A549 (cell line): Measurements from ENCODE around the gene CAMTA1.

Experiments used
- HOXA7 ChIP-seq: fragments of 250-450 bp; sonication (Bioruptor Pico); IDR thresholded peaks from 2 replicates; pipeline ENCODE4 v1.5.0; 2020; ENCODE audit warnings: mild to moderate bottlenecking, moderate library complexity
- MAFK ChIP-seq: fragments of 450-650 bp; IDR thresholded peaks from 2 replicates; pipeline ENCODE4 v1.6.1; 2014; ENCODE audit not compliant: partially characterized antibody
- POLR2A ChIP-seq: IDR thresholded peaks from 2 replicates; pipeline ENCODE4 v1.6.1; 2012; ENCODE audit warnings: mild to moderate bottlenecking, low read length
- RFX5 ChIP-seq: fragments of 450-650 bp; IDR thresholded peaks from 2 replicates; pipeline ENCODE4 v1.7.1; 2014; ENCODE audit warnings: antibody characterized with exemption, mild to moderate bottlenecking, moderate library complexity
- TP53 ChIP-seq: fragments of 250-450 bp; sonication (Bioruptor Pico); IDR thresholded peaks from 2 replicates; pipeline ENCODE4 v1.5.0; 2021; ENCODE audit warnings: mild to moderate bottlenecking, moderate library complexity
- ZSCAN20 ChIP-seq: fragments of 250-450 bp; sonication (Bioruptor Pico); IDR thresholded peaks from 2 replicates; pipeline ENCODE4 v1.8.0; 2022; ENCODE audit warnings: mild to moderate bottlenecking, moderate library complexity
- TF ChIP-seq, protein P1 (sequence below): fragments of >200 bp; sonication (Bioruptor Twin); formaldehyde crosslinking; IDR thresholded peaks from 3 replicates; pipeline ENCODE4 v1.5.1; 2016
- TF ChIP-seq, protein P2 (sequence below): IDR thresholded peaks from 2 replicates; pipeline ENCODE4 v1.6.1; 2012
- TF ChIP-seq, protein P3 (sequence below): IDR thresholded peaks from 2 replicates; pipeline ENCODE4 v1.6.1; 2012

DNA sequence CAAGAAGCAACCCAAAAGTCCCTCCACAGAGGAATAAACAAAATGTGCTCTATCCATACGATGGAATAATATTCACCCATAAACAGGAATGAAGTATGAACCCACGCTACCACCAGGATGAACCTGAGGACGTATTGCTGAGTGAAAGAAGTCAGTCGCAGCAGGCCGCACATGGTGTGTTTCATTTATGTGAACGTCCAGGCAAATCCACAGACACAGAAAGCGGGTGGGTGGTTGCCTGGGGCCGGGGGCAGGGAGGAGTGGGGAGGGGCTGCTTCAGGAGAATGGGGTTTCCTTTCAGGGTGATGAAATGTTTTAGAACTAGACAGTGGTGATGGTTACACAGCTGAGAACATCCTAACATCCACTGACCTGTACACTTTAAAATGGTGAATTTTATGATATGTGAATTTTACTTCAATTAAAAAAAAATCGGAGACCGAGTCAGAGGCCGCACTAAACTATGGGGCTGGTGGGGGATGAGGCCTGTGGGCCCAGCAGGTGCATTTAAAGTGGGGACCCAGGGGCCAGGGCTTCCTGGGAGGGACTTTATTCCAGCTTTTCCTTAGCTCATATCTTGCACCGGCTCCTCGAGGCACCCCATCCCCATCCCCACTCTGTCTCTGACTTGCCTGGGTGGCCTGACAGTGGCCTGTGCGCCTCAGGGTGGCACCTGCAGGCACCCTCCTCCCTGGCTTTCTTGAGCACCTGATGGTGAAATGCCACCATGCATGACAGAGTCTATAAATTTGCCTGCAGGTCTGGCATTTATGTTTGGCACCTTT is 593.3 kb downstream of the CAMTA1 start:
- no peak for TF ChIP-seq HOXA7
- TF ChIP-seq, protein P1, sequence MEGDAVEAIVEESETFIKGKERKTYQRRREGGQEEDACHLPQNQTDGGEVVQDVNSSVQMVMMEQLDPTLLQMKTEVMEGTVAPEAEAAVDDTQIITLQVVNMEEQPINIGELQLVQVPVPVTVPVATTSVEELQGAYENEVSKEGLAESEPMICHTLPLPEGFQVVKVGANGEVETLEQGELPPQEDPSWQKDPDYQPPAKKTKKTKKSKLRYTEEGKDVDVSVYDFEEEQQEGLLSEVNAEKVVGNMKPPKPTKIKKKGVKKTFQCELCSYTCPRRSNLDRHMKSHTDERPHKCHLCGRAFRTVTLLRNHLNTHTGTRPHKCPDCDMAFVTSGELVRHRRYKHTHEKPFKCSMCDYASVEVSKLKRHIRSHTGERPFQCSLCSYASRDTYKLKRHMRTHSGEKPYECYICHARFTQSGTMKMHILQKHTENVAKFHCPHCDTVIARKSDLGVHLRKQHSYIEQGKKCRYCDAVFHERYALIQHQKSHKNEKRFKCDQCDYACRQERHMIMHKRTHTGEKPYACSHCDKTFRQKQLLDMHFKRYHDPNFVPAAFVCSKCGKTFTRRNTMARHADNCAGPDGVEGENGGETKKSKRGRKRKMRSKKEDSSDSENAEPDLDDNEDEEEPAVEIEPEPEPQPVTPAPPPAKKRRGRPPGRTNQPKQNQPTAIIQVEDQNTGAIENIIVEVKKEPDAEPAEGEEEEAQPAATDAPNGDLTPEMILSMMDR, result no peak
- TF ChIP-seq POLR2A, result no peak
- TF ChIP-seq RFX5, result no peak
- TF ChIP-seq ZSCAN20 (CRISPR knock-in tag), result no peak
- TF ChIP-seq, protein P2, sequence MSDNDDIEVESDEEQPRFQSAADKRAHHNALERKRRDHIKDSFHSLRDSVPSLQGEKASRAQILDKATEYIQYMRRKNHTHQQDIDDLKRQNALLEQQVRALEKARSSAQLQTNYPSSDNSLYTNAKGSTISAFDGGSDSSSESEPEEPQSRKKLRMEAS, result no peak
- TF ChIP-seq MAFK, result no peak
- TF ChIP-seq, protein P3, sequence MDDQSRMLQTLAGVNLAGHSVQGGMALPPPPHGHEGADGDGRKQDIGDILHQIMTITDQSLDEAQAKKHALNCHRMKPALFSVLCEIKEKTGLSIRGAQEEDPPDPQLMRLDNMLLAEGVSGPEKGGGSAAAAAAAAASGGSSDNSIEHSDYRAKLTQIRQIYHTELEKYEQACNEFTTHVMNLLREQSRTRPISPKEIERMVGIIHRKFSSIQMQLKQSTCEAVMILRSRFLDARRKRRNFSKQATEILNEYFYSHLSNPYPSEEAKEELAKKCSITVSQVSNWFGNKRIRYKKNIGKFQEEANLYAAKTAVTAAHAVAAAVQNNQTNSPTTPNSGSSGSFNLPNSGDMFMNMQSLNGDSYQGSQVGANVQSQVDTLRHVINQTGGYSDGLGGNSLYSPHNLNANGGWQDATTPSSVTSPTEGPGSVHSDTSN, result no peak
- TF ChIP-seq TP53 (CRISPR knock-in tag), result no peak
